Measurements from ENCODE around the gene SAP30BP.

DNA sequence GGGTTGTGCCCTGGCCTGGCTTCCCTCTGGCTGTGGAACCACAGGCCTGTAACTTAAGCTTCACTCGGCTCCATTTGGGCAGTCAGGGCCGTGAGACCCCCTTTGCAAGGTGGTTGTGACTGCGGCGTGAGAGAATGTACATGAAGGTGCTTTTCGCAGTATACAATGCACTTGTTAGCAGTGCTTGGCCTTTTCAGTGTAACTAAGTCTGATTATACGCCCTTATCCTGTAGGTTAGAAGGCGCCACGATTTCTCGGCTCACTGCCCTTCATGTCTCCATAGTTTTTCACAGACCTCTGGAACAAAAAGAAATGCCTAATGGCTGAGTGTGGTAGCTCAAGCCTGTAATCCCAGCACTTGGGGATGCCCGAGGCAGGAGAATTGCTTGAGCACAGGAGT lies 13.3 kb downstream of the SAP30BP start:
- TF ChIP-seq SP1 (IDR thresholded peaks at IDR 0.05) = no peak
- no peak for TF ChIP-seq FOXM1 (IDR thresholded peaks at IDR 0.05; ENCODE audit: borderline replicate concordance)
- no peak for TF ChIP-seq ELF4 (IDR thresholded peaks at IDR 0.05)
